B cell (primary cell): ENCODE results near the gene FAM118B. TPM values are rescaled to one million over a fixed set of nuclear protein-coding genes. Genes with fewer than 3 reads are reported as not detected.

Experiments used
- ATAC-seq: fragments of 200-7000 bp; cut with Tn5 transposase; one replicate; pipeline ENCODE4 v1.10.0; 2021; ENCODE audit warnings: low read depth, mild to moderate bottlenecking, moderate number of reproducible peaks, moderate library complexity
- CTCF ChIA-PET: fragments of 350-600 bp; sonication (Branson Sonifier 250); formaldehyde crosslinking; loops from one replicate; lab custom pipeline; 2021; ENCODE audit warnings: antibody characterized with exemption, inconsistent platforms; lab: Charles Lee
- POLR2A ChIA-PET: fragments of 350-600 bp; sonication (Branson Sonifier 250); formaldehyde crosslinking; loops from one replicate; lab custom pipeline; 2021; ENCODE audit warnings: antibody characterized with exemption; lab: Charles Lee
- DNase-seq: peaks from one replicate; pipeline ENCODE4 v3.0.0; 2013
- H2AFZ ChIP-seq: 2 replicates; pipeline ENCODE4 v1.6.1; 2012; ENCODE audit warnings: mild to moderate bottlenecking, low read depth, low read length; ENCODE audit not compliant: insufficient read depth, poor library complexity, severe bottlenecking
- H3K27ac ChIP-seq, 2 donors: 1 replicate in 1 of 2; 2 replicates in 1 of 2; pipeline ENCODE4 v1.5.1; 2012 to 2013; ENCODE audit warnings: low read length in 2 of 2, mild to moderate bottlenecking in 2 of 2, moderate library complexity in 1 of 2
- H3K27me3 ChIP-seq, 4 experiments: fragments of 200-600 bp in 1 of 4; sonication (generic) in 1 of 4; replicated peaks in 1 of 4; 1 replicate in 2 of 4; 2 replicates in 2 of 4; pipeline versions ENCODE4 v1.6.1 to v1.7.0; 2013 to 2016; ENCODE audit warnings: low read length in 3 of 4, mild to moderate bottlenecking in 2 of 4, mixed read lengths in 1 of 4, moderate library complexity in 1 of 4; ENCODE audit not compliant: insufficient read depth in 4 of 4, control insufficient read depth in 3 of 4; ENCODE audit errors: control extremely low read depth in 1 of 4
- H3K36me3 ChIP-seq, 2 experiments: replicated peaks in 1 of 2; 1 replicate in 1 of 2; 2 replicates in 1 of 2; pipeline versions ENCODE4 v1.6.1 to v1.7.1; 2013; ENCODE audit warnings: low read length in 1 of 2; ENCODE audit not compliant: insufficient read depth in 2 of 2, control insufficient read depth in 1 of 2; ENCODE audit errors: control extremely low read depth in 1 of 2, extremely low read depth in 1 of 2
- H3K4me1 ChIP-seq, 2 donors: fragments of 200-600 bp in 1 of 2; sonication (generic) in 1 of 2; 1 replicate in 1 of 2; 2 replicates in 1 of 2; pipeline versions ENCODE4 v1.5.1 to v1.6.1; 2013 to 2017; ENCODE audit warnings: low read length in 2 of 2; ENCODE audit not compliant: control insufficient read depth in 2 of 2, insufficient read depth in 2 of 2
- H3K4me2 ChIP-seq: replicated peaks from 2 replicates; pipeline ENCODE3; 2012; ENCODE audit warnings: mild to moderate bottlenecking, low read depth, low read length; ENCODE audit not compliant: poor library complexity, severe bottlenecking
- H3K4me3 ChIP-seq, 5 experiments: fragments of 200-600 bp in 1 of 5; sonication (generic) in 1 of 5; 1 replicate in 3 of 5; 2 replicates in 2 of 5; pipeline versions ENCODE4 v1.5.1 to v1.7.0; 2011 to 2016; ENCODE audit warnings: low read length in 4 of 5, mild to moderate bottlenecking in 4 of 5, low read depth in 2 of 5, control low read depth in 1 of 5, moderate library complexity in 1 of 5; ENCODE audit not compliant: insufficient read depth in 1 of 5; ENCODE audit errors: control extremely low read depth in 1 of 5, extremely low read depth in 1 of 5
- H3K79me2 ChIP-seq: fragments of 200-600 bp; sonication (generic); one replicate; pipeline ENCODE4 v1.6.0; 2016; ENCODE audit warnings: low read length; ENCODE audit not compliant: control insufficient read depth, insufficient read depth
- H3K9ac ChIP-seq: fragments of 200-600 bp; sonication (generic); 2 replicates; pipeline ENCODE4 v1.6.1; 2017; ENCODE audit warnings: mild to moderate bottlenecking, low read length, moderate library complexity
- H3K9me3 ChIP-seq, 3 donors: one replicate each; pipeline versions ENCODE4 v1.6.1 to v1.7.1; 2013; ENCODE audit warnings: low read length in 2 of 3; ENCODE audit not compliant: control insufficient read depth in 2 of 3, insufficient read depth in 1 of 3; ENCODE audit errors: control extremely low read depth in 1 of 3
- H4K20me1 ChIP-seq: 2 replicates; pipeline ENCODE4 v1.6.0; 2012; ENCODE audit warnings: mild to moderate bottlenecking, low read length; ENCODE audit not compliant: insufficient read depth, control insufficient read depth, poor library complexity, severe bottlenecking
- H3K27ac Mint-ChIP-seq: one replicate; pipeline ENCODE4 v1.8.0; 2021; ENCODE audit warnings: mixed read lengths
- H3K27me3 Mint-ChIP-seq: one replicate; pipeline ENCODE4 v1.8.0; 2021; ENCODE audit warnings: mixed read lengths
- H3K4me1 Mint-ChIP-seq: one replicate; pipeline ENCODE4 v1.8.0; 2021; ENCODE audit warnings: mixed read lengths
- H3K4me3 Mint-ChIP-seq: one replicate; pipeline ENCODE4 v1.8.0; 2021; ENCODE audit warnings: mixed read lengths
- H3K9me3 Mint-ChIP-seq: one replicate; pipeline ENCODE4 v1.8.0; 2022; ENCODE audit warnings: mixed read lengths; ENCODE audit not compliant: insufficient read depth
- EZH2 ChIP-seq: IDR thresholded peaks from 2 replicates; pipeline ENCODE4 v1.6.1; 2012; ENCODE audit warnings: borderline replicate concordance, low read depth, mild to moderate bottlenecking, moderate library complexity, low read length; ENCODE audit not compliant: insufficient read depth, poor library complexity, severe bottlenecking
- WGBS: methylation state at CpG from one replicate; pipeline ENCODE4 v1.1.5; 2013; ENCODE audit warnings: missing lambda C conversion rate; ENCODE audit not compliant: insufficient coverage; 5-methylcytosine and 5-hydroxymethylcytosine counted together
- intact Hi-C: fragments of 100-400 bp; cut with micrococcal nuclease; formaldehyde crosslinking; loops from one replicate; pipeline ENCODE4 v1.10.0; 2022
- polyA plus RNA-seq: library from polyadenylated mRNA; depleted of rRNA; stranded (reverse); fragments of >200 nt; gene quantifications from 2 replicates; pipeline ENCODE4 v1.2.3, GENCODE V29; 2012
- total RNA-seq, 2 donors: library from RNA; stranded (reverse); fragments of 120-200 nt in 1 of 2; gene quantifications; 1 replicate in 1 of 2; 2 replicates in 1 of 2; pipeline versions ENCODE4 v1.2.3 to v1.2.4, GENCODE V29; 2013 to 2022
- TF ChIP-seq, protein P1 (sequence below): fragments of 200-600 bp; IDR thresholded peaks from one replicate; pipeline ENCODE4 v1.8.0; 2022; ENCODE audit warnings: antibody characterized with exemption, mild to moderate bottlenecking

FAM118B gene
- total and polyA plus RNA-seq, 2 donors (not counting 1 experiment from before 2014, with no cell fraction given) = 7.3 to 14.1 TPM

DNA sequence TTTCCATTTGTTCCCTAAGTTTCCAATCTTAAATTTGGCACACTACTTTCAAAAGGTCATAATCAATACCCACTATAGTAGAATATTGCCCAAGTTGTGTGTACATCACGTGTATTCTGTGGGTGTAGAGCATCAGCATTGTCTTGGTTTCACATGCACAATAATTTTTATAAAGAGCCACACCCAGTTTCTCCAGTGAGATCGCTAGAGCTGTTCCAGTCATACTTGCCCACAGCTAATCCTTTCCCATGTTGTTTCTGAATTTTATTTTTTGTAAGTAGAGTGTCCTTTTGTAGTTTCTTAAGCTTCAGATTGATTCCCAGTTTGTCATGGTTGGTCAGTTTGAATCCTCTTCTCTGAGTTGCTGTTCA lies 13.7 kb downstream of the FAM118B start:
- Mint-ChIP-seq H3K4me1 (no peaks in the 10 kb centered on the region), H3K27ac (no peak overlapping the region), H3K9me3 (peaks cover 2% of the 10 kb centered on the region), H3K4me3 (no peak overlapping the region), H3K27me3 (no peaks in the 10 kb centered on the region)
- Histone ChIP-seq H3K36me3 (peaks cover 7% of the 10 kb centered on the region in 2 experiments), H2AFZ (no peak overlapping the region), H3K79me2 (peaks cover 23% of the 10 kb centered on the region), H3K4me1 (no peaks in the 10 kb centered on the region), H4K20me1 (no peaks in the 10 kb centered on the region), H3K27me3 (no peaks in the 10 kb centered on the region), H3K4me3 (no peak overlapping the region), H3K9me3 (peaks cover 0 to 12% (median 0%) of the 10 kb centered on the region in 3 donors), H3K9ac (no peak overlapping the region), H3K4me2 (no peak overlapping the region), H3K27ac (no peak overlapping the region)
- DNase-seq = no peak
- ATAC-seq = no peak
- intact Hi-C loops = no loop called here
- ChIA-PET POLR2A (no interaction called here), CTCF (no interaction called here)
- WGBS = no CpG with 5 or more reads among the region's 2 CpGs
- TF ChIP-seq, protein P1, sequence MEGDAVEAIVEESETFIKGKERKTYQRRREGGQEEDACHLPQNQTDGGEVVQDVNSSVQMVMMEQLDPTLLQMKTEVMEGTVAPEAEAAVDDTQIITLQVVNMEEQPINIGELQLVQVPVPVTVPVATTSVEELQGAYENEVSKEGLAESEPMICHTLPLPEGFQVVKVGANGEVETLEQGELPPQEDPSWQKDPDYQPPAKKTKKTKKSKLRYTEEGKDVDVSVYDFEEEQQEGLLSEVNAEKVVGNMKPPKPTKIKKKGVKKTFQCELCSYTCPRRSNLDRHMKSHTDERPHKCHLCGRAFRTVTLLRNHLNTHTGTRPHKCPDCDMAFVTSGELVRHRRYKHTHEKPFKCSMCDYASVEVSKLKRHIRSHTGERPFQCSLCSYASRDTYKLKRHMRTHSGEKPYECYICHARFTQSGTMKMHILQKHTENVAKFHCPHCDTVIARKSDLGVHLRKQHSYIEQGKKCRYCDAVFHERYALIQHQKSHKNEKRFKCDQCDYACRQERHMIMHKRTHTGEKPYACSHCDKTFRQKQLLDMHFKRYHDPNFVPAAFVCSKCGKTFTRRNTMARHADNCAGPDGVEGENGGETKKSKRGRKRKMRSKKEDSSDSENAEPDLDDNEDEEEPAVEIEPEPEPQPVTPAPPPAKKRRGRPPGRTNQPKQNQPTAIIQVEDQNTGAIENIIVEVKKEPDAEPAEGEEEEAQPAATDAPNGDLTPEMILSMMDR = no peak
- no peak for TF ChIP-seq EZH2

DNA sequence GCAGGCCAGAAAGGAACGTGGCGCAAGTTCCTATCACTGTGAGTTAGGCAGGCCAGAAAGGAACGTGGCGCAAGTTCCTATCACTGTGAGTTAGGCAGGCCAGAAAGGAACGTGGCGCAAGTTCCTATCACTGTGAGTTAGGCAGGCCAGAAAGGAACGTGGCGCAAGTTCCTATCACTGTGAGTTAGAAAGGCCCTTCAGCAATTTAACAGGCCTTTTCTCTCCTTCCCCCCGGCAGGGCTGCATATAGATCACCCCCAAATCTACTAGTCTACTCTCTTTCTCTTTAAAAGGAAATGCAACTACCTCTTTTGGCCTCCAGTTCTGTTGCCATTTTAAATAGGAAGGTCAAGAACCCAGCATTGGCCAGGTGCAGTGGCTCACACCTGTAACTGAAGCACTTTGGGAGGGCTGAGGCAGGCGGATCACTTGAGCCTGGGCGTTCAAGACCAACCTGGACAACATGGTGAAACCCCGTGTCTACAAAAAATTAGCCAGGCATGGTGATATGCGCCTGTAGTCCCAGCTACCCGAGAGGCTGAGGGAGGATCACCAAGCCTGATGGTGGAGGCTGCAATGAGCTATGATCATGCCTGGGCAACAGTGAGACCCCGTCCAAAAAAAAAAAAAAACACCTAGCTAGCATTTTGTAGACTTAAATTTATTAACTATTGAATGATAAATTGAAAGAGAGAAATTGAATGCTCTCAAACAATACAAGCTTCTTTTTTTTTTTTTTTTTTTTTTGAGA lies 14.9 kb downstream of the FAM118B start:
- peaks cover 15% of the 10 kb centered on the region for H3K79me2 ChIP-seq
- no peaks in the 10 kb centered on the region for H3K4me1 ChIP-seq
- no peak overlapping the region for H3K27ac Mint-ChIP-seq
- peaks cover 2% of the 10 kb centered on the region for H3K9me3 Mint-ChIP-seq
- ATAC-seq = no peak
- peaks cover 7% of the 10 kb centered on the region in 2 experiments for H3K36me3 ChIP-seq
- intact Hi-C loops = no loop called here
- no peak overlapping the region for H2AFZ ChIP-seq
- 96% methylated on average over 6 of the region's 15 CpGs for WGBS
- POLR2A ChIA-PET = no interaction called here
- no peaks in the 10 kb centered on the region for H3K27me3 ChIP-seq
- CTCF ChIA-PET = no interaction called here
- DNase-seq = no peak
- no peaks in the 10 kb centered on the region for H3K27me3 Mint-ChIP-seq
- no peak overlapping the region for H3K9ac ChIP-seq
- no peak overlapping the region for H3K4me2 ChIP-seq
- no peaks in the 10 kb centered on the region for H3K4me1 Mint-ChIP-seq
- TF ChIP-seq, protein P1 = no peak
- no peak for TF ChIP-seq EZH2
- H4K20me1 ChIP-seq = no peaks in the 10 kb centered on the region
- no peak overlapping the region for H3K4me3 ChIP-seq
- peaks cover 0 to 12% (median 0%) of the 10 kb centered on the region in 3 donors for H3K9me3 ChIP-seq
- H3K27ac ChIP-seq = no peak overlapping the region
- H3K4me3 Mint-ChIP-seq = no peak overlapping the region
